Liver (tissue), 3 donors: Measurements from ENCODE around the gene TMEM178B.

Experiments used
- EGR1 ChIP-seq, 2 donors: IDR thresholded peaks; 2 replicates each; pipeline ENCODE4 v1.6.1; 2016 to 2018; ENCODE audit warnings: antibody characterized with exemption in 2 of 2, low read depth in 2 of 2
- FOXA1 ChIP-seq: IDR thresholded peaks from 2 replicates; pipeline ENCODE4 v1.6.1; 2016; ENCODE audit warnings: antibody characterized with exemption
- GABPA ChIP-seq, 2 donors: IDR thresholded peaks in 1 of 2; conservative IDR thresholded peaks in 1 of 2; 2 replicates each; pipeline ENCODE4 v1.6.1; 2016; ENCODE audit warnings: antibody characterized with exemption in 2 of 2, mild to moderate bottlenecking in 1 of 2, moderate library complexity in 1 of 2
- RAD21 ChIP-seq, 2 donors: IDR thresholded peaks; 2 replicates each; pipeline ENCODE4 v1.6.1; 2016; ENCODE audit warnings: antibody characterized with exemption in 2 of 2, mild to moderate bottlenecking in 2 of 2
- RXRA ChIP-seq, 2 donors: IDR thresholded peaks; 2 replicates each; pipeline ENCODE4 v1.6.1; 2017 to 2018; ENCODE audit warnings: antibody characterized with exemption in 2 of 2, mild to moderate bottlenecking in 1 of 2
- SP1 ChIP-seq: IDR thresholded peaks from 2 replicates; pipeline ENCODE4 v1.6.1; 2018; ENCODE audit warnings: antibody characterized with exemption, mild to moderate bottlenecking
- TAF1 ChIP-seq: conservative IDR thresholded peaks from 2 replicates; pipeline ENCODE4 v1.6.1; 2016; ENCODE audit warnings: antibody characterized with exemption, mild to moderate bottlenecking
- YY1 ChIP-seq: IDR thresholded peaks from 2 replicates; pipeline ENCODE4 v1.6.1; 2016; ENCODE audit warnings: antibody characterized with exemption, mild to moderate bottlenecking
- TF ChIP-seq, protein P1 (sequence below): fragments of 150-350 bp; IDR thresholded peaks from 2 replicates; pipeline ENCODE4 v1.5.1; 2017; ENCODE audit warnings: improper control_type of control experiment, low read depth, low read length; ENCODE audit not compliant: missing input control
- TF ChIP-seq, protein P2 (sequence below): IDR thresholded peaks from 2 replicates; pipeline ENCODE4 v1.6.1; 2016; ENCODE audit warnings: antibody characterized with exemption
- donor health status: healthy.
- donor health status: healthy.

DNA sequence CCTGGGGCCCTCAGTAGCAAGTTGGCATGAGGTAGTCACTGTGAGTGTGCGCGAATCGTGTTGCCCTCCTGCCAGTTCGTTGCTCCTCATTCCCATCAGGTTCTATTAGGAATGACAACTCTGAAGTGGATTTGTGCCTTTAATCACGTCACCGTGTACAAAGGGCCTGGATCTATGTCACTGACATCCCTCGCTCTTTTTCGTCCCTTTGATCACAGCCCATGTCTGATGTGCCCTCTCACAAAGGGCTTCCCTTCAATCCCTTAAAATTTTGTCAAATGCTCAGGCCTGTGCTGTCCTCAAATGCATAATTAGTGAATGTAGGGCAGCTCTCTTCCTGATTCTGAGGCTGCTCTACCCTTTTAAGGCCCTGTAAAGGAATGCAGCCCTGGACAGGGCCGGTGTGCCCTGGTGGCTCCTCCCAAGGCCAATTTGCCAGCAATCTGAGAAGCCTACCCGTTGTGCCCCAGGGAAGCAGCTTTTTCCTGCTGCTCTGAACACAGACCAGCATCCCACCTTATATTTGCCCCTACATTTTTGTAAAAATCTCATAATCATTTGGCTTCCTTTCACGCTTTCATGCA lies 93.6 kb downstream of the TMEM178B start:
- TF ChIP-seq, protein P1, sequence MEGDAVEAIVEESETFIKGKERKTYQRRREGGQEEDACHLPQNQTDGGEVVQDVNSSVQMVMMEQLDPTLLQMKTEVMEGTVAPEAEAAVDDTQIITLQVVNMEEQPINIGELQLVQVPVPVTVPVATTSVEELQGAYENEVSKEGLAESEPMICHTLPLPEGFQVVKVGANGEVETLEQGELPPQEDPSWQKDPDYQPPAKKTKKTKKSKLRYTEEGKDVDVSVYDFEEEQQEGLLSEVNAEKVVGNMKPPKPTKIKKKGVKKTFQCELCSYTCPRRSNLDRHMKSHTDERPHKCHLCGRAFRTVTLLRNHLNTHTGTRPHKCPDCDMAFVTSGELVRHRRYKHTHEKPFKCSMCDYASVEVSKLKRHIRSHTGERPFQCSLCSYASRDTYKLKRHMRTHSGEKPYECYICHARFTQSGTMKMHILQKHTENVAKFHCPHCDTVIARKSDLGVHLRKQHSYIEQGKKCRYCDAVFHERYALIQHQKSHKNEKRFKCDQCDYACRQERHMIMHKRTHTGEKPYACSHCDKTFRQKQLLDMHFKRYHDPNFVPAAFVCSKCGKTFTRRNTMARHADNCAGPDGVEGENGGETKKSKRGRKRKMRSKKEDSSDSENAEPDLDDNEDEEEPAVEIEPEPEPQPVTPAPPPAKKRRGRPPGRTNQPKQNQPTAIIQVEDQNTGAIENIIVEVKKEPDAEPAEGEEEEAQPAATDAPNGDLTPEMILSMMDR, result no peak
- TF ChIP-seq GABPA (IDR thresholded peaks at IDR 0.05 in 1 of 2, conservative IDR thresholded peaks at IDR 0.05 in 1 of 2), result no peak
- no peak for TF ChIP-seq TAF1
- no peak for TF ChIP-seq YY1
- no peak for TF ChIP-seq RAD21 (IDR thresholded peaks at IDR 0.05)
- no peak for TF ChIP-seq SP1
- TF ChIP-seq, protein P2, sequence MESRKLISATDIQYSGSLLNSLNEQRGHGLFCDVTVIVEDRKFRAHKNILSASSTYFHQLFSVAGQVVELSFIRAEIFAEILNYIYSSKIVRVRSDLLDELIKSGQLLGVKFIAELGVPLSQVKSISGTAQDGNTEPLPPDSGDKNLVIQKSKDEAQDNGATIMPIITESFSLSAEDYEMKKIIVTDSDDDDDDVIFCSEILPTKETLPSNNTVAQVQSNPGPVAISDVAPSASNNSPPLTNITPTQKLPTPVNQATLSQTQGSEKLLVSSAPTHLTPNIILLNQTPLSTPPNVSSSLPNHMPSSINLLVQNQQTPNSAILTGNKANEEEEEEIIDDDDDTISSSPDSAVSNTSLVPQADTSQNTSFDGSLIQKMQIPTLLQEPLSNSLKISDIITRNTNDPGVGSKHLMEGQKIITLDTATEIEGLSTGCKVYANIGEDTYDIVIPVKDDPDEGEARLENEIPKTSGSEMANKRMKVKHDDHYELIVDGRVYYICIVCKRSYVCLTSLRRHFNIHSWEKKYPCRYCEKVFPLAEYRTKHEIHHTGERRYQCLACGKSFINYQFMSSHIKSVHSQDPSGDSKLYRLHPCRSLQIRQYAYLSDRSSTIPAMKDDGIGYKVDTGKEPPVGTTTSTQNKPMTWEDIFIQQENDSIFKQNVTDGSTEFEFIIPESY, result no peak
- TF ChIP-seq FOXA1, result no peak
- no peak for TF ChIP-seq EGR1 (IDR thresholded peaks at IDR 0.05; ENCODE audit: low read depth in 2 of 2)
- no peak for TF ChIP-seq RXRA (IDR thresholded peaks at IDR 0.05)
